Liver (tissue), 9 donors: ENCODE data around the gene PDK4. TPM values are rescaled to one million over a fixed set of nuclear protein-coding genes. Genes with fewer than 3 reads are reported as not detected.

Source experiments
- DNase-seq: peaks from one replicate; pipeline ENCODE4 v3.0.0-alpha.2; 2017; ENCODE audit warnings: low spot score
- H3K27ac ChIP-seq, 2 donors: one replicate each; pipeline ENCODE4 v1.7.0; 2013; ENCODE audit warnings: inconsistent platforms in 2 of 2, low read length in 2 of 2, control low read depth in 1 of 2, low read depth in 1 of 2, mild to moderate bottlenecking in 1 of 2
- H3K27me3 ChIP-seq, 4 donors: one replicate each; pipeline versions ENCODE4 v1.6.1 to v1.7.0; 2013; ENCODE audit warnings: low read length in 3 of 4, inconsistent platforms in 1 of 4, mild to moderate bottlenecking in 1 of 4, moderate library complexity in 1 of 4; ENCODE audit not compliant: control insufficient read depth in 4 of 4, insufficient read depth in 4 of 4
- H3K36me3 ChIP-seq, 4 donors: one replicate each; pipeline versions ENCODE4 v1.6.1 to v1.7.0; 2013; ENCODE audit warnings: low read length in 3 of 4, mild to moderate bottlenecking in 3 of 4, low read depth in 1 of 4, moderate library complexity in 1 of 4; ENCODE audit not compliant: control insufficient read depth in 4 of 4, insufficient read depth in 3 of 4
- H3K4me1 ChIP-seq, 4 donors: one replicate each; pipeline versions ENCODE4 v1.6.1 to v1.7.0; 2013; ENCODE audit warnings: low read length in 3 of 4, mild to moderate bottlenecking in 3 of 4, moderate library complexity in 1 of 4; ENCODE audit not compliant: control insufficient read depth in 4 of 4, insufficient read depth in 4 of 4
- H3K4me3 ChIP-seq, 3 donors: one replicate each; pipeline versions ENCODE4 v1.6.1 to v1.7.0; 2013; ENCODE audit warnings: low read length in 3 of 3, control low read depth in 1 of 3, low read depth in 1 of 3, mild to moderate bottlenecking in 1 of 3
- H3K9ac ChIP-seq, 2 donors: one replicate each; pipeline ENCODE4 v1.7.0; 2013; ENCODE audit warnings: low read length in 2 of 2, mild to moderate bottlenecking in 2 of 2, moderate library complexity in 2 of 2, control low read depth in 1 of 2, low read depth in 1 of 2
- H3K9me3 ChIP-seq, 4 donors: one replicate each; pipeline versions ENCODE4 v1.6.1 to v1.7.0; 2013; ENCODE audit warnings: low read length in 3 of 4; ENCODE audit not compliant: control insufficient read depth in 4 of 4
- ATF3 ChIP-seq: IDR thresholded peaks from 2 replicates; pipeline ENCODE4 v1.6.1; 2016; ENCODE audit warnings: antibody characterized with exemption
- EGR1 ChIP-seq, 2 donors: IDR thresholded peaks; 2 replicates each; pipeline ENCODE4 v1.6.1; 2016 to 2018; ENCODE audit warnings: antibody characterized with exemption in 2 of 2, low read depth in 2 of 2
- FOXA1 ChIP-seq: IDR thresholded peaks from 2 replicates; pipeline ENCODE4 v1.6.1; 2016; ENCODE audit warnings: antibody characterized with exemption
- FOXA2 ChIP-seq: IDR thresholded peaks from 2 replicates; pipeline ENCODE4 v1.6.1; 2016; ENCODE audit warnings: antibody characterized with exemption
- GABPA ChIP-seq, 2 donors: IDR thresholded peaks in 1 of 2; conservative IDR thresholded peaks in 1 of 2; 2 replicates each; pipeline ENCODE4 v1.6.1; 2016; ENCODE audit warnings: antibody characterized with exemption in 2 of 2, mild to moderate bottlenecking in 1 of 2, moderate library complexity in 1 of 2
- HNF4A ChIP-seq, 2 donors: conservative IDR thresholded peaks; 2 replicates each; pipeline ENCODE4 v1.6.1; 2016; ENCODE audit warnings: antibody characterized with exemption in 2 of 2, mild to moderate bottlenecking in 2 of 2
- HNF4G ChIP-seq: IDR thresholded peaks from 2 replicates; pipeline ENCODE4 v1.6.1; 2016; ENCODE audit warnings: antibody characterized with exemption
- JUND ChIP-seq, 2 donors: IDR thresholded peaks; 2 replicates each; pipeline ENCODE4 v1.6.1; 2016; ENCODE audit warnings: antibody characterized with exemption in 2 of 2
- NR2F2 ChIP-seq: IDR thresholded peaks from 2 replicates; pipeline ENCODE4 v1.6.1; 2016; ENCODE audit warnings: antibody characterized with exemption
- RAD21 ChIP-seq, 2 donors: IDR thresholded peaks; 2 replicates each; pipeline ENCODE4 v1.6.1; 2016; ENCODE audit warnings: antibody characterized with exemption in 2 of 2, mild to moderate bottlenecking in 2 of 2
- REST ChIP-seq: IDR thresholded peaks from 2 replicates; pipeline ENCODE4 v1.6.1; 2016; ENCODE audit warnings: antibody characterized with exemption, mild to moderate bottlenecking
- RXRA ChIP-seq, 2 donors: IDR thresholded peaks; 2 replicates each; pipeline ENCODE4 v1.6.1; 2017 to 2018; ENCODE audit warnings: antibody characterized with exemption in 2 of 2, mild to moderate bottlenecking in 1 of 2
- SP1 ChIP-seq: IDR thresholded peaks from 2 replicates; pipeline ENCODE4 v1.6.1; 2018; ENCODE audit warnings: antibody characterized with exemption, mild to moderate bottlenecking
- TAF1 ChIP-seq: conservative IDR thresholded peaks from 2 replicates; pipeline ENCODE4 v1.6.1; 2016; ENCODE audit warnings: antibody characterized with exemption, mild to moderate bottlenecking
- YY1 ChIP-seq: IDR thresholded peaks from 2 replicates; pipeline ENCODE4 v1.6.1; 2016; ENCODE audit warnings: antibody characterized with exemption, mild to moderate bottlenecking
- WGBS: extraction: QIAGEN DNeasy Blood & Tissue Kit; methylation state at CpG from one replicate; pipeline ENCODE4 v1.1.7; 2013; 5-methylcytosine and 5-hydroxymethylcytosine counted together
- polyA plus RNA-seq, 2 donors: library from polyadenylated mRNA; stranded (reverse) in 1 of 2; unstranded in 1 of 2; fragments of 200-250 nt in 1 of 2; fragments of >200 nt in 1 of 2; fragmentation: Nextera tagmentation in 1 of 2; extraction: Ambion mirVana in 1 of 2; gene quantifications; one replicate each; pipeline versions ENCODE4 v1.2.1 to v1.2.3, GENCODE V29; 2013 to 2015
- total RNA-seq, 2 donors: library from RNA; depleted of rRNA; stranded (reverse); fragments of >200 nt; gene quantifications; one replicate each; pipeline ENCODE4 v1.2.3, GENCODE V29; 2014
- TF ChIP-seq, protein P1 (sequence below): IDR thresholded peaks from 2 replicates; pipeline ENCODE4 v1.6.1; 2016; ENCODE audit warnings: antibody characterized with exemption
- TF ChIP-seq, protein P2 (sequence below): fragments of 150-350 bp; IDR thresholded peaks from 2 replicates; pipeline ENCODE4 v1.5.1; 2017; ENCODE audit warnings: improper control_type of control experiment, low read depth, low read length; ENCODE audit not compliant: missing input control
- TF ChIP-seq, protein P3 (sequence below): IDR thresholded peaks from 2 replicates; pipeline ENCODE4 v1.6.1; 2016; ENCODE audit warnings: antibody characterized with exemption
- donor health status: healthy.
- donor health status: healthy.
- donor health status: healthy.
- donor health status: healthy.
- donor health status: healthy.

Gene PDK4
- total and polyA plus RNA-seq, 4 donors, result 6.3 to 116 (median 50.0) TPM

- WGBS, result 15% methylated on average over 1 of the region's 1 CpG
- no peaks in the 10 kb centered on the region for H3K9me3 ChIP-seq
- no peak overlapping the region for H3K9ac ChIP-seq
- TF ChIP-seq GABPA (IDR thresholded peaks at IDR 0.05 in 1 of 2, conservative IDR thresholded peaks at IDR 0.05 in 1 of 2) (no peak), FOXA2 (no peak), RAD21 (IDR thresholded peaks at IDR 0.05) (no peak), RXRA (IDR thresholded peaks at IDR 0.05) (no peak), JUND (IDR thresholded peaks at IDR 0.05) (no peak), SP1 (no peak), EGR1 (IDR thresholded peaks at IDR 0.05; ENCODE audit: low read depth in 2 of 2) (no peak), YY1 (no peak), TAF1 (no peak), ATF3 (no peak), HNF4G (no peak), NR2F2 (no peak), FOXA1 (no peak), HNF4A (conservative IDR thresholded peaks at IDR 0.05) (no peak), REST (no peak)
- TF ChIP-seq, protein P1, sequence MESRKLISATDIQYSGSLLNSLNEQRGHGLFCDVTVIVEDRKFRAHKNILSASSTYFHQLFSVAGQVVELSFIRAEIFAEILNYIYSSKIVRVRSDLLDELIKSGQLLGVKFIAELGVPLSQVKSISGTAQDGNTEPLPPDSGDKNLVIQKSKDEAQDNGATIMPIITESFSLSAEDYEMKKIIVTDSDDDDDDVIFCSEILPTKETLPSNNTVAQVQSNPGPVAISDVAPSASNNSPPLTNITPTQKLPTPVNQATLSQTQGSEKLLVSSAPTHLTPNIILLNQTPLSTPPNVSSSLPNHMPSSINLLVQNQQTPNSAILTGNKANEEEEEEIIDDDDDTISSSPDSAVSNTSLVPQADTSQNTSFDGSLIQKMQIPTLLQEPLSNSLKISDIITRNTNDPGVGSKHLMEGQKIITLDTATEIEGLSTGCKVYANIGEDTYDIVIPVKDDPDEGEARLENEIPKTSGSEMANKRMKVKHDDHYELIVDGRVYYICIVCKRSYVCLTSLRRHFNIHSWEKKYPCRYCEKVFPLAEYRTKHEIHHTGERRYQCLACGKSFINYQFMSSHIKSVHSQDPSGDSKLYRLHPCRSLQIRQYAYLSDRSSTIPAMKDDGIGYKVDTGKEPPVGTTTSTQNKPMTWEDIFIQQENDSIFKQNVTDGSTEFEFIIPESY, result no peak
- TF ChIP-seq, protein P2, sequence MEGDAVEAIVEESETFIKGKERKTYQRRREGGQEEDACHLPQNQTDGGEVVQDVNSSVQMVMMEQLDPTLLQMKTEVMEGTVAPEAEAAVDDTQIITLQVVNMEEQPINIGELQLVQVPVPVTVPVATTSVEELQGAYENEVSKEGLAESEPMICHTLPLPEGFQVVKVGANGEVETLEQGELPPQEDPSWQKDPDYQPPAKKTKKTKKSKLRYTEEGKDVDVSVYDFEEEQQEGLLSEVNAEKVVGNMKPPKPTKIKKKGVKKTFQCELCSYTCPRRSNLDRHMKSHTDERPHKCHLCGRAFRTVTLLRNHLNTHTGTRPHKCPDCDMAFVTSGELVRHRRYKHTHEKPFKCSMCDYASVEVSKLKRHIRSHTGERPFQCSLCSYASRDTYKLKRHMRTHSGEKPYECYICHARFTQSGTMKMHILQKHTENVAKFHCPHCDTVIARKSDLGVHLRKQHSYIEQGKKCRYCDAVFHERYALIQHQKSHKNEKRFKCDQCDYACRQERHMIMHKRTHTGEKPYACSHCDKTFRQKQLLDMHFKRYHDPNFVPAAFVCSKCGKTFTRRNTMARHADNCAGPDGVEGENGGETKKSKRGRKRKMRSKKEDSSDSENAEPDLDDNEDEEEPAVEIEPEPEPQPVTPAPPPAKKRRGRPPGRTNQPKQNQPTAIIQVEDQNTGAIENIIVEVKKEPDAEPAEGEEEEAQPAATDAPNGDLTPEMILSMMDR, result no peak
- TF ChIP-seq, protein P3, sequence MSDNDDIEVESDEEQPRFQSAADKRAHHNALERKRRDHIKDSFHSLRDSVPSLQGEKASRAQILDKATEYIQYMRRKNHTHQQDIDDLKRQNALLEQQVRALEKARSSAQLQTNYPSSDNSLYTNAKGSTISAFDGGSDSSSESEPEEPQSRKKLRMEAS, result no peak
- H3K27ac ChIP-seq, result no peak overlapping the region
- no peaks in the 10 kb centered on the region for H3K36me3 ChIP-seq
- DNase-seq, result no peak
- H3K4me1 ChIP-seq, result peaks cover 0 to 26% (median 10%) of the 10 kb centered on the region in 4 donors
- no peak overlapping the region for H3K4me3 ChIP-seq
- no peaks in the 10 kb centered on the region for H3K27me3 ChIP-seq
These were observed 60.7 kb downstream of the PDK4 start for GRCh38 chr7:95535662-95536061.
